ENCODE results near the gene RTP4.

Gene RTP4

GRCh38 chr3:187375581-187375980, 7.4 kb downstream of the RTP4 start:
- Histone ChIP-seq H3K27ac (no peak overlapping the region), H3K36me3 (no peaks in the 10 kb centered on the region), H3K4me3 (ENCODE audit: low read depth, low read length) (no peak overlapping the region), H3K9me3 (ENCODE audit: severe bottlenecking) (no peaks in the 10 kb centered on the region), H3K27me3 (ENCODE audit: insufficient read depth, low read depth, severe bottlenecking) (peaks cover 2% of the 10 kb centered on the region)
- DNase-seq: no peak
- TF ChIP-seq, protein P1, sequence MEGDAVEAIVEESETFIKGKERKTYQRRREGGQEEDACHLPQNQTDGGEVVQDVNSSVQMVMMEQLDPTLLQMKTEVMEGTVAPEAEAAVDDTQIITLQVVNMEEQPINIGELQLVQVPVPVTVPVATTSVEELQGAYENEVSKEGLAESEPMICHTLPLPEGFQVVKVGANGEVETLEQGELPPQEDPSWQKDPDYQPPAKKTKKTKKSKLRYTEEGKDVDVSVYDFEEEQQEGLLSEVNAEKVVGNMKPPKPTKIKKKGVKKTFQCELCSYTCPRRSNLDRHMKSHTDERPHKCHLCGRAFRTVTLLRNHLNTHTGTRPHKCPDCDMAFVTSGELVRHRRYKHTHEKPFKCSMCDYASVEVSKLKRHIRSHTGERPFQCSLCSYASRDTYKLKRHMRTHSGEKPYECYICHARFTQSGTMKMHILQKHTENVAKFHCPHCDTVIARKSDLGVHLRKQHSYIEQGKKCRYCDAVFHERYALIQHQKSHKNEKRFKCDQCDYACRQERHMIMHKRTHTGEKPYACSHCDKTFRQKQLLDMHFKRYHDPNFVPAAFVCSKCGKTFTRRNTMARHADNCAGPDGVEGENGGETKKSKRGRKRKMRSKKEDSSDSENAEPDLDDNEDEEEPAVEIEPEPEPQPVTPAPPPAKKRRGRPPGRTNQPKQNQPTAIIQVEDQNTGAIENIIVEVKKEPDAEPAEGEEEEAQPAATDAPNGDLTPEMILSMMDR (IDR thresholded peaks at IDR 0.05; ENCODE audit: low read depth, low read length): no peak

DNA sequence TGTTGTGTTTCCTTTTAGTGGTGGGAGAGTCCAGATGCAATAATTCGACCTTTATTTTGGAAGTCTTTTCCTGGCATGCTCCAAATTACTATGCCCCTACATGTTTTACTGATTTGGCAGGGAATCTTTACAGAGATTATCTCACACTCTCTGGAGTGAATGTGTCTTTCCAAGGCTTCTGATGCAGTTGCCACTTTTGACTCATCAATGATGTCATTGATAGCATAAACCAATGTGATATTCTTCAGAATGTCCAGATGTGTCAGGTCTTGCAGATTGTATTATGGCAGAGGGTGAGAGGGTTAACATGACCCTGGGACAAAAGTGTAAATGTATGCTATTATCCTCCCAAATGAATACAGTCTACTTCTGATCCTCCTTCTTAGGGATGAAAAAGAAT, 9.7 kb downstream of the RTP4 start:
- no peak overlapping the region for H3K4me3 ChIP-seq (ENCODE audit: low read depth, low read length)
- TF ChIP-seq, protein P1 (IDR thresholded peaks at IDR 0.05; ENCODE audit: low read depth, low read length): no peak
- DNase-seq: no peak
- no peaks in the 10 kb centered on the region for H3K9me3 ChIP-seq (ENCODE audit: severe bottlenecking)
- H3K27me3 ChIP-seq (ENCODE audit: insufficient read depth, low read depth, severe bottlenecking): peaks cover 19% of the 10 kb centered on the region
- no peaks in the 10 kb centered on the region for H3K36me3 ChIP-seq
- no peak overlapping the region for H3K27ac ChIP-seq

DNA sequence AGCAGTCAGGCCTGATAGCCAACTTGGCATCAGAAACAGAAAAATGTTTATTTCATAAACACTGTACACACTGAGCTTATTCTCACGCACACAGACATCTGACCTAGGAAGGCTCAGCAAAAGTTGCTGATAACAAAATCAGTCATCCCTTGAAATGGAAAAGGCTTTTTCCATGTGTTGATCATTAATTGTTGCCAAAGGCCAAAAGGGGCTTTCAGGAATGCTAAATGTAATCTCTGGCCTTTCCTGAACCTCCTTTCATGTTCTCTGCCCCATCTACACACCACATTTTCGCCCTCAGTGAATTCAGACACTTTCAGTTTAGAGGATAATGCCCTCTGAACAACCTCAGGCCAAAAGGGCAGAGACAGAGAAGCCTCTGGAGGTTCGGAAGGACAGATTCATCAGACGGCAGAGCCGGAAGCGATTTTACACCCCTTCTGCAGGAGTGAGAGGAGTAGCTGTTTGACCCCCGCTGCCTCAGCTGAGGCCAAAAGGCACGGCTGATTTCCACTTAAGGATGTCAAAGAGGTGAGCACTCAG, 14.5 kb downstream of the RTP4 start:
- no peak overlapping the region for H3K27ac ChIP-seq
- TF ChIP-seq, protein P1 (IDR thresholded peaks at IDR 0.05; ENCODE audit: low read depth, low read length): no peak

GRCh38 chr3:187383246-187383645, 15.1 kb downstream of the RTP4 start:
- H3K4me3 ChIP-seq (ENCODE audit: low read depth, low read length): no peak overlapping the region
- TF ChIP-seq, protein P1 (IDR thresholded peaks at IDR 0.05; ENCODE audit: low read depth, low read length): no peak
- H3K27ac ChIP-seq: no peak overlapping the region
- peaks cover 26% of the 10 kb centered on the region for H3K27me3 ChIP-seq (ENCODE audit: insufficient read depth, low read depth, severe bottlenecking)
- DNase-seq: no peak
- no peaks in the 10 kb centered on the region for H3K36me3 ChIP-seq
- H3K9me3 ChIP-seq (ENCODE audit: severe bottlenecking): no peaks in the 10 kb centered on the region

More for the DNA sequence above, 14.5 kb downstream of the RTP4 start:
- Histone ChIP-seq H3K9me3 (ENCODE audit: severe bottlenecking) (no peaks in the 10 kb centered on the region), H3K36me3 (no peaks in the 10 kb centered on the region), H3K27me3 (ENCODE audit: insufficient read depth, low read depth, severe bottlenecking) (peaks cover 26% of the 10 kb centered on the region), H3K4me3 (ENCODE audit: low read depth, low read length) (no peak overlapping the region)
- DNase-seq: no peak

DNA sequence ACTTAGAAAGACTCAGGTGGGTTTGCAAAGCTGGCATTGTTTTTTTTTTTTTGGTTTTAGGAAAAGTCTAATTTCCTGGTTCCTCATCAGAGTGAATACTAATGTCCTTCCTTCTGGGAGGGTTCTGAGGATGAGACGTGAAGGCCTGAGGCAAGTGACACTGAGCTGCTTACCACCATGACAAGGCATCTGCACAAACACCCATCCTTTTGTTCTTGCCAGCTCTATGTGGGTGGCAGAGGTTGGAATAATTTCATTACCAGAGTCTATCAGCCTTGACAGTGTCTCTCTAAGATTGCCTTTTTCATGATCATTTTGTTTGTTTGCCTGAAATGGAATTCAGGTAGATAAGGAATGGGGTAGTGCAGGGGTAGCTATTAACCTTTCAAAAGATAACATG, 17.1 kb downstream of the RTP4 start:
- no peak for DNase-seq
- Histone ChIP-seq H3K4me3 (ENCODE audit: low read depth, low read length) (no peak overlapping the region), H3K36me3 (no peaks in the 10 kb centered on the region), H3K27ac (no peak overlapping the region), H3K9me3 (ENCODE audit: severe bottlenecking) (no peaks in the 10 kb centered on the region), H3K27me3 (ENCODE audit: insufficient read depth, low read depth, severe bottlenecking) (peaks cover 27% of the 10 kb centered on the region)
- TF ChIP-seq, protein P1 (IDR thresholded peaks at IDR 0.05; ENCODE audit: low read depth, low read length): no peak

- DNase-seq: no peak
- Histone ChIP-seq H3K4me3 (ENCODE audit: low read depth, low read length) (no peak overlapping the region), H3K36me3 (no peaks in the 10 kb centered on the region), H3K27me3 (ENCODE audit: insufficient read depth, low read depth, severe bottlenecking) (peaks cover 21% of the 10 kb centered on the region), H3K27ac (no peak overlapping the region), H3K9me3 (ENCODE audit: severe bottlenecking) (no peaks in the 10 kb centered on the region)
- TF ChIP-seq, protein P1 (IDR thresholded peaks at IDR 0.05; ENCODE audit: low read depth, low read length): no peak
Measured at GRCh38 chr3:187396661-187397060, 28.5 kb downstream of the RTP4 start.

Measured in WERI-Rb-1 (cell line).